ENCODE data around the gene CACNG7. TPM values are rescaled to one million over a fixed set of nuclear protein-coding genes. Genes with fewer than 3 reads are reported as not detected.

The CACNG7 gene
- total and polyA plus RNA-seq, 2 donors (not counting 3 experiments of a cell fraction or from before 2014, with no cell fraction given) = 0.92 to 1.3 TPM

DNA sequence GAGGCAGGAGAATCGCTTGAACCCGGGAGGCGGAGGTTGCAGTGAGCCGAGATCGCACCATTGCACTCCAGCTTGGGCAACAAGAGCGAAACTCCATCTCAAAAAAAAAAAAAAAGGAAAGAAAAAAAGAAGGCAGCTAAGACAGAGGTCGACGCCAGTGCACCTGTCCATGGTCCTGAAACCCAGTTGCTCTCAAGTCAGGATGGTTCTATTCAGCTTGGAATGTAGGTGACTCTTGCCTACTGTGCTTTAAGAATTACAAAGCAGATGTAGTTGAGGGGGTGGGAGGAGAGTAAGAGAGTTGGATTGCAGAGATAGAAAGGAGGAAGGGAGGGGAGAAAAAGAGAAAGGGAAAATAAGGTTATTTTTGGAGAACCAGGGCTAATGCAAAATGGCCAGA is 18.7 kb downstream of the CACNG7 start:
- Histone ChIP-seq H3K79me2 (ENCODE audit: control insufficient read depth, insufficient read depth, low read length) (no peaks in the 10 kb centered on the region), H3K36me3 (ENCODE audit: control insufficient read depth in 2 of 2, extremely low read depth in 1 of 2, insufficient read depth in 2 of 2, low read length in 2 of 2) (no peaks in the 10 kb centered on the region), H3K9ac (replicated peaks; ENCODE audit: extremely low read depth, insufficient read depth, low read length) (no peak overlapping the region), H3K4me3 (replicated peaks in 1 of 3; ENCODE audit: insufficient read depth in 1 of 3, low read depth in 1 of 3, low read length in 3 of 3) (no peak overlapping the region), H3K4me1 (ENCODE audit: control insufficient read depth, extremely low read depth, insufficient read depth, low read length) (no peaks in the 10 kb centered on the region), H3K27ac (ENCODE audit: insufficient read depth, low read depth, low read length) (no peak overlapping the region), H3K9me1 (replicated peaks; ENCODE audit: control insufficient read depth, extremely low read depth, insufficient read depth, low read length) (no peaks in the 10 kb centered on the region), H3K9me3 (replicated peaks; ENCODE audit: control insufficient read depth, insufficient read depth, low read length) (no peaks in the 10 kb centered on the region), H3K4me2 (ENCODE audit: insufficient read depth, low read length) (no peak overlapping the region), H2AFZ (ENCODE audit: low read depth, low read length) (no peak overlapping the region), H3K27me3 (ENCODE audit: control insufficient read depth in 2 of 2, insufficient read depth in 2 of 2, low read length in 2 of 2) (no peaks in the 10 kb centered on the region), H4K20me1 (replicated peaks; ENCODE audit: control insufficient read depth, extremely low read depth, insufficient read depth, low read length) (no peaks in the 10 kb centered on the region)
- CTCF ChIA-PET = interaction anchor here (0.6 to 1.6 kb wide), 5 partner anchors 10 to 102 kb away, joined by 3 to 6 read pairs (median 4); no protein-coding TSS in a partner anchor
- dilution Hi-C loops (cut with MboI; ENCODE audit: extremely low pct_ligation_motif_present, low sequenced_read_pairs) (no loop called here), intact Hi-C loops (cut with micrococcal nuclease) (loop anchor here (1.0 kb wide), 1 partner anchor 24 kb away; no protein-coding TSS in a partner anchor)
- DNase-seq (ENCODE audit: low read depth, low spot score) = peak; percentile 51
- FAIRE-seq = peak; percentile 77
- BruUV-seq (replicated peaks) = no TSS peak
- TF ChIP-seq EZH2 (IDR thresholded peaks at IDR 0.05; ENCODE audit: borderline replicate concordance, low read depth, low read length, severe bottlenecking) (no peak), POLR2AphosphoS5 (IDR thresholded peaks at IDR 0.05; ENCODE audit: insufficient read depth, low read depth, low read length) (no peak)
- TF ChIP-seq, protein P1, sequence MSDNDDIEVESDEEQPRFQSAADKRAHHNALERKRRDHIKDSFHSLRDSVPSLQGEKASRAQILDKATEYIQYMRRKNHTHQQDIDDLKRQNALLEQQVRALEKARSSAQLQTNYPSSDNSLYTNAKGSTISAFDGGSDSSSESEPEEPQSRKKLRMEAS (IDR thresholded peaks at IDR 0.05; ENCODE audit: insufficient read depth, insufficient read length) = no peak
- POLR2A ChIA-PET = interaction anchor here (0.6 kb wide), 1 partner anchor 51 kb away, joined by 4 read pairs; no protein-coding TSS in a partner anchor

DNA sequence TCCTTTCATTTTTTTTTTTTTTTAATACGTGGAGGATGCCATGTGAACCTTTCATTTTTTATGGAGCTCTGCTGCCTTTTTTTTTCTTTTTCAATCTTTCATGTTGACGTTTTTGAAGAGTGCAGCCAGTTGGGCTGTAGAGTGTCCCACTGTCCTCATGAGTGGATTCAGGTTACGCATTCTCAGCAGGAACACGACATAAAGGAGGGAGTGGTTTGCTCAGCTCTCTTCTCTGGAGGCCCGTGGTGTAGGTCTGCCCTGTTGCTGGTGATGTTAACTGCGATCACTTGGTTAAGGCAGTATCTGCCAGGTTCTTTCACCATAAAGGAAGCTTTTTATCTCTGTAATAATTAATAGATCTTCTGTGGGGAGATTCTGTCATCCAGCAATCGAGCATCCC is 27.0 kb downstream of the CACNG7 start:
- H3K36me3 ChIP-seq (ENCODE audit: control insufficient read depth in 2 of 2, extremely low read depth in 1 of 2, insufficient read depth in 2 of 2, low read length in 2 of 2) = no peaks in the 10 kb centered on the region
- no peak overlapping the region for H3K9ac ChIP-seq (replicated peaks; ENCODE audit: extremely low read depth, insufficient read depth, low read length)
- intact Hi-C loops (cut with micrococcal nuclease) = no loop called here
- no peak overlapping the region for H2AFZ ChIP-seq (ENCODE audit: low read depth, low read length)
- no peaks in the 10 kb centered on the region for H3K27me3 ChIP-seq (ENCODE audit: control insufficient read depth in 2 of 2, insufficient read depth in 2 of 2, low read length in 2 of 2)
- BruUV-seq (replicated peaks) = no TSS peak
- DNase-seq (ENCODE audit: low read depth, low spot score) = no peak
- dilution Hi-C loops (cut with MboI; ENCODE audit: extremely low pct_ligation_motif_present, low sequenced_read_pairs) = no loop called here
- FAIRE-seq = no peak
- no peaks in the 10 kb centered on the region for H3K4me1 ChIP-seq (ENCODE audit: control insufficient read depth, extremely low read depth, insufficient read depth, low read length)
- POLR2A ChIA-PET = no interaction called here
- H3K9me3 ChIP-seq (replicated peaks; ENCODE audit: control insufficient read depth, insufficient read depth, low read length) = no peaks in the 10 kb centered on the region
- H3K27ac ChIP-seq (ENCODE audit: insufficient read depth, low read depth, low read length) = no peak overlapping the region
- CTCF ChIA-PET = interaction anchor here (1.3 to 1.4 kb wide), 2 partner anchors 91 to 94 kb away, joined by 3 to 8 read pairs; no protein-coding TSS in a partner anchor
- no peaks in the 10 kb centered on the region for H3K79me2 ChIP-seq (ENCODE audit: control insufficient read depth, insufficient read depth, low read length)
- no peaks in the 10 kb centered on the region for H3K9me1 ChIP-seq (replicated peaks; ENCODE audit: control insufficient read depth, extremely low read depth, insufficient read depth, low read length)
- no peak for TF ChIP-seq POLR2AphosphoS5 (IDR thresholded peaks at IDR 0.05; ENCODE audit: insufficient read depth, low read depth, low read length)
- no peak for TF ChIP-seq FOS (IDR thresholded peaks at IDR 0.05; ENCODE audit: borderline replicate concordance, insufficient read depth, low read length)
- no peak for TF ChIP-seq EZH2 (IDR thresholded peaks at IDR 0.05; ENCODE audit: borderline replicate concordance, low read depth, low read length, severe bottlenecking)
- TF ChIP-seq MYC (IDR thresholded peaks at IDR 0.05; ENCODE audit: low read depth, low read length) = no peak
- TF ChIP-seq GATA2 (IDR thresholded peaks at IDR 0.05; ENCODE audit: insufficient read depth, insufficient read length, low read depth, low read length) = no peak
- TF ChIP-seq, protein P2, sequence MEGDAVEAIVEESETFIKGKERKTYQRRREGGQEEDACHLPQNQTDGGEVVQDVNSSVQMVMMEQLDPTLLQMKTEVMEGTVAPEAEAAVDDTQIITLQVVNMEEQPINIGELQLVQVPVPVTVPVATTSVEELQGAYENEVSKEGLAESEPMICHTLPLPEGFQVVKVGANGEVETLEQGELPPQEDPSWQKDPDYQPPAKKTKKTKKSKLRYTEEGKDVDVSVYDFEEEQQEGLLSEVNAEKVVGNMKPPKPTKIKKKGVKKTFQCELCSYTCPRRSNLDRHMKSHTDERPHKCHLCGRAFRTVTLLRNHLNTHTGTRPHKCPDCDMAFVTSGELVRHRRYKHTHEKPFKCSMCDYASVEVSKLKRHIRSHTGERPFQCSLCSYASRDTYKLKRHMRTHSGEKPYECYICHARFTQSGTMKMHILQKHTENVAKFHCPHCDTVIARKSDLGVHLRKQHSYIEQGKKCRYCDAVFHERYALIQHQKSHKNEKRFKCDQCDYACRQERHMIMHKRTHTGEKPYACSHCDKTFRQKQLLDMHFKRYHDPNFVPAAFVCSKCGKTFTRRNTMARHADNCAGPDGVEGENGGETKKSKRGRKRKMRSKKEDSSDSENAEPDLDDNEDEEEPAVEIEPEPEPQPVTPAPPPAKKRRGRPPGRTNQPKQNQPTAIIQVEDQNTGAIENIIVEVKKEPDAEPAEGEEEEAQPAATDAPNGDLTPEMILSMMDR (IDR thresholded peaks at IDR 0.05; ENCODE audit: extremely low read depth in 1 of 2, insufficient read depth in 1 of 2, low read depth in 1 of 2, low read length in 2 of 2) = no peak
- TF ChIP-seq POLR2A (IDR thresholded peaks at IDR 0.05; ENCODE audit: low read depth, low read length) = no peak
- TF ChIP-seq, protein P1 (IDR thresholded peaks at IDR 0.05; ENCODE audit: insufficient read depth, insufficient read length) = no peak
- no peak for TF ChIP-seq JUN (IDR thresholded peaks at IDR 0.05; ENCODE audit: borderline replicate concordance, insufficient read depth, insufficient read length, low read depth)
- H3K4me3 ChIP-seq (replicated peaks in 1 of 3; ENCODE audit: insufficient read depth in 1 of 3, low read depth in 1 of 3, low read length in 3 of 3) = no peak overlapping the region
- H4K20me1 ChIP-seq (replicated peaks; ENCODE audit: control insufficient read depth, extremely low read depth, insufficient read depth, low read length) = no peaks in the 10 kb centered on the region
- H3K4me2 ChIP-seq (ENCODE audit: insufficient read depth, low read length) = no peak overlapping the region

Measured in endothelial cell of umbilical vein (primary cell).